ENCODE measurements around the gene ANKS1A. TPM values are rescaled to one million over a fixed set of nuclear protein-coding genes. Genes with fewer than 3 reads are reported as not detected.

Gene ANKS1A
- total RNA-seq, 1 donor from 2014 or later, result 17.2 TPM

DNA sequence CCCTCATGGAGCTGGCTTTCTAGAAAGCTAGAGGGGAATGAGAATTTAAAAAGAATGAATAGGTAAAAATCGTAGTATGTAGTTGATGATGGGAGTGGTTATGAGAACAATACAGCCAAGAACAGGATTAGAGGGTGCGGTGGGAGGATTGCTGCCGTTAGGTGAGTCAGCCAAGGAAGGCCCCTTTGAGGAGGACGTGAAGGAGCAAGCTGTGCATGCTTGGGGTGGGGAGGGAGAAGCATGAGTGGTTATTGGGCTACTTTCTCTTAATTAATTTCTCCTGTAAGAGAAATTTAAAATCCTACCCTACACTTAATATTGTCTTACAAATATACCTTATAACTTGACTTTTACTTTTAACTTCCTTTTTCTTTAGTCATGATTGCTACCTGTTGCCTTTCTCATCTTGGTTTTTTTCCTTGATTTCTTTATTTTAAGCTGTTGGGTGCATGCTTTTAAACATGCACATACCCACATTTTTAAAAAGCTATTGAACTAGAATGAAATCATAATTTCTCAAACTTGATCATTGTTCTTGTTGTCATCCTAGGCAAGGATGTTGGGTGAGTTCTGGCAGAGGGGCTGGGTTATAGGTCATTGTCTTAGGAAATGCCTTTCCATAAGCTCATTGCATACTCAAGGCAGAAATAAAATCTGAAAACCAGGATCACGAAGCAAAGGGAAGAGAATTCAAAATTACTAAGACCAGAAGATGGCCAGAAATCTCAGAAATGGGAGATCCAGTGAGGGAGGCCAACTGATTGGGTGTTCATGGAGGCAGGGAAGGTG lies 137.6 kb downstream of the ANKS1A start:
- peaks cover 8% of the 10 kb centered on the region for H3K36me3 Mint-ChIP-seq (ENCODE audit: low read depth)
- TF ChIP-seq, protein P1, sequence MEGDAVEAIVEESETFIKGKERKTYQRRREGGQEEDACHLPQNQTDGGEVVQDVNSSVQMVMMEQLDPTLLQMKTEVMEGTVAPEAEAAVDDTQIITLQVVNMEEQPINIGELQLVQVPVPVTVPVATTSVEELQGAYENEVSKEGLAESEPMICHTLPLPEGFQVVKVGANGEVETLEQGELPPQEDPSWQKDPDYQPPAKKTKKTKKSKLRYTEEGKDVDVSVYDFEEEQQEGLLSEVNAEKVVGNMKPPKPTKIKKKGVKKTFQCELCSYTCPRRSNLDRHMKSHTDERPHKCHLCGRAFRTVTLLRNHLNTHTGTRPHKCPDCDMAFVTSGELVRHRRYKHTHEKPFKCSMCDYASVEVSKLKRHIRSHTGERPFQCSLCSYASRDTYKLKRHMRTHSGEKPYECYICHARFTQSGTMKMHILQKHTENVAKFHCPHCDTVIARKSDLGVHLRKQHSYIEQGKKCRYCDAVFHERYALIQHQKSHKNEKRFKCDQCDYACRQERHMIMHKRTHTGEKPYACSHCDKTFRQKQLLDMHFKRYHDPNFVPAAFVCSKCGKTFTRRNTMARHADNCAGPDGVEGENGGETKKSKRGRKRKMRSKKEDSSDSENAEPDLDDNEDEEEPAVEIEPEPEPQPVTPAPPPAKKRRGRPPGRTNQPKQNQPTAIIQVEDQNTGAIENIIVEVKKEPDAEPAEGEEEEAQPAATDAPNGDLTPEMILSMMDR (IDR thresholded peaks at IDR 0.05), result no peak
- peaks cover 67% of the 10 kb centered on the region for H3K4me1 Mint-ChIP-seq (ENCODE audit: low read depth)
- no peaks in the 10 kb centered on the region for H3K9me3 Mint-ChIP-seq (ENCODE audit: low read depth)
- DNase-seq (ENCODE audit: low spot score), result no peak
- no peak overlapping the region for H3K4me3 Mint-ChIP-seq (ENCODE audit: unreplicated experiment)
- H3K27me3 Mint-ChIP-seq (ENCODE audit: low read depth), result no peaks in the 10 kb centered on the region
- no peak overlapping the region for H3K27ac Mint-ChIP-seq (ENCODE audit: unreplicated experiment)

DNA sequence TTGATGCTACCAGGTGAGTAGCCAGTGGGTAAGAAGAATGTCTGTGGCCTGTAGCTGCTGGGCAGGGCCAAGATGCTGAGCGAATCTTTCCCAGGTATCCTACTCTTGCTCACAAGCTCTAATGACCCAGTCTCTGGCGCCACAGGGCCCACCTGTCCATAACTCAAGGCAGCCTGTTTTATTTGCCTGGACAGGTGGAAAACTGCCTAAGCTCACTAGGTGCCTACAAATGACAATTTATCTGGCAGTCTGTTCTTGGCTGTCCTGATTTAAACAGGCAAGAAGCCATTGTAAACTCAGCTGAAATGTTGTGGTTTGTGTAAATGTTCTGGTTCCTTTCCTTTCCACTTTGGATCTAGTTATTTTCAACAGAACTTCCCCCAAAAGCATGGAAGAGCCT lies 138.8 kb downstream of the ANKS1A start:
- Mint-ChIP-seq H3K4me1 (ENCODE audit: low read depth) (peaks cover 63% of the 10 kb centered on the region), H3K27ac (ENCODE audit: unreplicated experiment) (no peak overlapping the region), H3K4me3 (ENCODE audit: unreplicated experiment) (no peak overlapping the region), H3K36me3 (ENCODE audit: low read depth) (peaks cover 8% of the 10 kb centered on the region), H3K9me3 (ENCODE audit: low read depth) (no peaks in the 10 kb centered on the region), H3K27me3 (ENCODE audit: low read depth) (no peaks in the 10 kb centered on the region)
- no peak for DNase-seq (ENCODE audit: low spot score)
- TF ChIP-seq, protein P1 (IDR thresholded peaks at IDR 0.05), result no peak

DNA sequence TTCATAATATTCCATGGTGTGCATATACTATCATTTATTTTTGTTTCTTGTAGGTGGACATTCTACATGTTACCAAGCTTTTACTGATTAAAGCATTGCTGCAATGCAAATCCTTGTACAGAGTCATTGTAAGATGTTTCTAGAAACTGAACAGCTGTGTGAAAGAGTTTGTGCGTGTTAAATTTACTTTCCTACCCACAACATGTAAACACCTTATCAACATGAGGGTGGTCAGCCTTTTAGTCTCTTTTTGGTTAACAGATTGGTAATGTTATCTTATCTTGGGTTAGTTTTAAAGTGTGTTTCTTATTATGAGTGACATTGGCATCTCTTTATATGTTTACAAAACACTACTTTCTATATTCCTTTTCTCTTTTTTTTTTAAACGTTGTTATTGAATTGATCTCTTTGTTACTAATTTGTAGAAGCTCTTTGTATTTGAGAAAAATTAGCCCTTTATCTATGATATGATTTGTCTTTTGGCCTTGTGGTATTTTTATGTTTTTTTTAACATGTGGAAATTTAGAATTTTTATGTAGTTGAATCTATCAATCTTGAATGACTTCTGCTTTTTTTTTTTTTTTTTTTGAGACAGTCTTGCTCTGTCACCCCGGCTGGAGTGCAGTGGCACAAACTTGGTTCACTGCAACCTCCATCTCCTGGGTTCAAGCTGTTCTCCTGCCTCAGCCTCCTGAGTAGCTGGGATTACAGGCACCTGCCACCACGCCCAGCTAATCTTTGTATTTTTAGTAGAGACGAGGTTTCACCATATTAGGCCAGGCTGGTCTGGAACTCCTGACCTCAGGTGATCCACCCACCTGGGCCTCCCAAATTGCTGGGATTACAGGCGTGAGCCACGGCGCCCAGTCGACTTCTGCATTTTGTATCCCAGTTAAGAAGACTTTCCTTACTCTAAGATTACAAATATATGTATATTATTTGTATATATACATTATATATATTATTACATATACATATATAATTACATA lies 140.0 kb downstream of the ANKS1A start:
- peak overlapping the region; percentile 50 for H3K27ac Mint-ChIP-seq (ENCODE audit: unreplicated experiment)
- H3K27me3 Mint-ChIP-seq (ENCODE audit: low read depth), result no peaks in the 10 kb centered on the region
- H3K4me3 Mint-ChIP-seq (ENCODE audit: unreplicated experiment), result no peak overlapping the region
- H3K4me1 Mint-ChIP-seq (ENCODE audit: low read depth), result peaks cover 52% of the 10 kb centered on the region
- no peak for DNase-seq (ENCODE audit: low spot score)
- TF ChIP-seq, protein P1 (IDR thresholded peaks at IDR 0.05), result no peak
- peaks cover 8% of the 10 kb centered on the region for H3K36me3 Mint-ChIP-seq (ENCODE audit: low read depth)
- H3K9me3 Mint-ChIP-seq (ENCODE audit: low read depth), result no peaks in the 10 kb centered on the region

DNA sequence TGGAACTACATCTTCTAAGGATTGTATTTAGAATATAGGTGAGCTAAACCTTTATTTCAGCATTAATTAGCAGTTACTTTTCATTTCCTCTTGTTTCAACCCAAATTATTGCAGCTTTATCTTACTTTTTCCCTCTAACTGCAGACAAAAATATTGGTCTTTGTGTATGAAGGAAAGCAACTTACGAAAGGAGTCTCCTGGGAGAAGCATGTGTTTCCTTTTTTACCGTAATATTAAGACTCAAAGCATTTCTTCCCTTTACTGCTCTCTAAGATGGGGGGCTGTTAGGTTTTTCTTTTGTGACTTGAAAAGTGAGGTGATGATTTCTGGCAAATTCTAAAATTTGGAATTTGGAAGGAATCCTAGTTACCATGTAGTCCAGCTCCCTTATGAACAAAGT lies 141.0 kb downstream of the ANKS1A start:
- H3K4me1 Mint-ChIP-seq (ENCODE audit: low read depth), result peaks cover 48% of the 10 kb centered on the region
- DNase-seq (ENCODE audit: low spot score), result no peak
- peaks cover 8% of the 10 kb centered on the region for H3K36me3 Mint-ChIP-seq (ENCODE audit: low read depth)
- H3K9me3 Mint-ChIP-seq (ENCODE audit: low read depth), result no peaks in the 10 kb centered on the region
- H3K4me3 Mint-ChIP-seq (ENCODE audit: unreplicated experiment), result no peak overlapping the region
- H3K27ac Mint-ChIP-seq (ENCODE audit: unreplicated experiment), result no peak overlapping the region
- no peaks in the 10 kb centered on the region for H3K27me3 Mint-ChIP-seq (ENCODE audit: low read depth)
- TF ChIP-seq, protein P1 (IDR thresholded peaks at IDR 0.05), result no peak

All from chondrocyte (in vitro differentiated cells).